HG03097 (cell line): ENCODE results near the gene RABGGTA.
A peak's percentile ranks its signal among the peaks of the same experiment; 100 is the strongest.

Experiments used
- ATAC-seq: cut with Tn5 transposase; IDR thresholded peaks from one replicate; pipeline ENCODE4 v1.9.1; 2021; ENCODE audit not compliant: unreplicated experiment, low FRiP score

Gene RABGGTA

GRCh38 chr14:24271134-24271833, at the start of gene RABGGTA:
Gene RABGGTA, minus strand, starts transcription at chr14:24271597. Its CDS starts 482 bp downstream, at chr14:24271115.
- peak; percentile 75 for ATAC-seq

DNA sequence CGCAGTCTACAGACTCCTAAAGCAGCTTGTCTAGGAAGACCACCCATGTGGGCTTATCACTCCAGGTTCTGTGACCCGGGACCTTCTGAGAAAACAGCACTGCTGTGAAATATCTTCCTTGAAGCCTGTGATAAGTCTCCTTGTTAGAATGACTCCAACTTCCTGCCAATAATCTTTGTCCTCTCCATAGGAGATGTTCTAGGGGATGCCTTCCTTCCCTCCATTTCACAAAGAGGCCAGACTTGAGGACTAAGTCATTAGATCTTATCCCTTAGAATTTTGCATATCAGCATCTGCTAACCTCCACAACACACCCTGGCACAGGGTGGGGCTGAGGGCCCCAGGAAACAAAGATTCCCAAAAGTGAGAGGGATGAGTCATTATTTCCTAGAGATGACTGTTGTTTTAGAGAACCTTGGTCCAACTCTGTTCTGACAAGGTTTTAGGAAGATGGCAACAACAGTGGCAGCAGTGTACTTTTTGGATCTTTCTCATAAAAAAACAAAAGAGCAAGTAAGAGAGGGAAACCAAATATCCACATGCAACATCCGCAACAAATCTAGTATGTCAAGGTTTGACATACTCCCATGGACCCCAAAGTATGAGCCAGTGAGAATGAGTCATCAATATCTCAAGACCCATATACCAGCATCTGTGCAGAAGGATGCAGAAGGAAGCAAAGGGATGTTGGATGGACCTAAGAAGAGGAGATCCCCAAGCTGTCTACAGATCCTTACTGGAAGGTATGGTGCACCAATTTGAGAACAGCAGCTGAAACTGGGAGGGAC, 45.9 kb upstream of the RABGGTA start:
- no peak for ATAC-seq

DNA sequence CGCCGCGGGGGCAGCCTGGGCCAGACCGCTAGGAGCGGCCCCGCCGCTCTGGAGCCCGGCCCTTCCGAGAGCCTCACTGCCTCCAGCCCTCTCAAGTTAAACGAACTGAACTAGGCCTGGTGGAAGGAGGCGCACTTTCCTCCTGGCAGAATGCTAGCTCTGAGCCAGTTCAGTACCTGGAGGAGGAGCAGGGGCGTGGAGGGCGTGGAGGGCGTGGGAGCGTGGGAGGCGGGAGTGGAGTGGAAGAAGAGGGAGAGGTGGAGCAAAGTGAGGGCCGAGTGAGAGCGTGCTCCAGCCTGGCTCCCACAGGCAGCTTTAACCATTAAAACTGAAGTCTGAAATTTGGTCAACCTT, 45.2 kb upstream of the RABGGTA start:
- ATAC-seq = no peak

DNA sequence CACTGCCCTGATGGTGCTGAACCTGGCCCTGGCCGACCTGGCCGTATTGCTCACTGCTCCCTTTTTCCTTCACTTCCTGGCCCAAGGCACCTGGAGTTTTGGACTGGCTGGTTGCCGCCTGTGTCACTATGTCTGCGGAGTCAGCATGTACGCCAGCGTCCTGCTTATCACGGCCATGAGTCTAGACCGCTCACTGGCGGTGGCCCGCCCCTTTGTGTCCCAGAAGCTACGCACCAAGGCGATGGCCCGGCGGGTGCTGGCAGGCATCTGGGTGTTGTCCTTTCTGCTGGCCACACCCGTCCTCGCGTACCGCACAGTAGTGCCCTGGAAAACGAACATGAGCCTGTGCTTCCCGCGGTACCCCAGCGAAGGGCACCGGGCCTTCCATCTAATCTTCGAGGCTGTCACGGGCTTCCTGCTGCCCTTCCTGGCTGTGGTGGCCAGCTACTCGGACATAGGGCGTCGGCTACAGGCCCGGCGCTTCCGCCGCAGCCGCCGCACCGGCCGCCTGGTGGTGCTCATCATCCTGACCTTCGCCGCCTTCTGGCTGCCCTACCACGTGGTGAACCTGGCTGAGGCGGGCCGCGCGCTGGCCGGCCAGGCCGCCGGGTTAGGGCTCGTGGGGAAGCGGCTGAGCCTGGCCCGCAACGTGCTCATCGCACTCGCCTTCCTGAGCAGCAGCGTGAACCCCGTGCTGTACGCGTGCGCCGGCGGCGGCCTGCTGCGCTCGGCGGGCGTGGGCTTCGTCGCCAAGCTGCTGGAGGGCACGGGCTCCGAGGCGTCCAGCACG, 44.6 kb upstream of the RABGGTA start:
- ATAC-seq = no peak

DNA sequence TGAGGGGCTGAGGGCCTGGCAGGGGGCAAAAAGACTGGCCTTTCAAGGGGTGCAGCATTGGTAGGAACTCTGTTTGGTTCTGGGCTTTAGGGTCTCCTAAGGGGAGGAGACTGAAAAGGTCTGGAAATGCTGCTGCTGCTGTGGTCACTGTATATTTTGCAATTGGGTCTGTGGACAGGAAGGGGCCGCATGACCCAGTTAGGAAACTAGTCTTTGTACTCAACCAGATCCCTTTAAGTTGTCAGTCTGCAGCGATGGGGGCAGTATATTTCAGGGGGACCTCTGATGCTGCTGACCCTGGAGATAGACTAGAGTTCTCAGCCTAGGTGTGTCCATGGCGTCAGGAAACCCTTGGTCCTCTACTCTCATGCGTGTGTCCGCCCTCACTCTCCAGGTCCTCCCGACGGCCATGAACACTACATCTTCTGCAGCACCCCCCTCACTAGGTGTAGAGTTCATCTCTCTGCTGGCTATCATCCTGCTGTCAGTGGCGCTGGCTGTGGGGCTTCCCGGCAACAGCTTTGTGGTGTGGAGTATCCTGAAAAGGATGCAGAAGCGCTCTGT, 43.9 kb upstream of the RABGGTA start:
- no peak for ATAC-seq

GRCh38 chr14:24314377-24315193, 43.2 kb upstream of the RABGGTA start:
- ATAC-seq = no peak

GRCh38 chr14:24313913-24314312, 42.5 kb upstream of the RABGGTA start:
- no peak for ATAC-seq

GRCh38 chr14:24312736-24313507, 41.5 kb upstream of the RABGGTA start:
- ATAC-seq = no peak

DNA sequence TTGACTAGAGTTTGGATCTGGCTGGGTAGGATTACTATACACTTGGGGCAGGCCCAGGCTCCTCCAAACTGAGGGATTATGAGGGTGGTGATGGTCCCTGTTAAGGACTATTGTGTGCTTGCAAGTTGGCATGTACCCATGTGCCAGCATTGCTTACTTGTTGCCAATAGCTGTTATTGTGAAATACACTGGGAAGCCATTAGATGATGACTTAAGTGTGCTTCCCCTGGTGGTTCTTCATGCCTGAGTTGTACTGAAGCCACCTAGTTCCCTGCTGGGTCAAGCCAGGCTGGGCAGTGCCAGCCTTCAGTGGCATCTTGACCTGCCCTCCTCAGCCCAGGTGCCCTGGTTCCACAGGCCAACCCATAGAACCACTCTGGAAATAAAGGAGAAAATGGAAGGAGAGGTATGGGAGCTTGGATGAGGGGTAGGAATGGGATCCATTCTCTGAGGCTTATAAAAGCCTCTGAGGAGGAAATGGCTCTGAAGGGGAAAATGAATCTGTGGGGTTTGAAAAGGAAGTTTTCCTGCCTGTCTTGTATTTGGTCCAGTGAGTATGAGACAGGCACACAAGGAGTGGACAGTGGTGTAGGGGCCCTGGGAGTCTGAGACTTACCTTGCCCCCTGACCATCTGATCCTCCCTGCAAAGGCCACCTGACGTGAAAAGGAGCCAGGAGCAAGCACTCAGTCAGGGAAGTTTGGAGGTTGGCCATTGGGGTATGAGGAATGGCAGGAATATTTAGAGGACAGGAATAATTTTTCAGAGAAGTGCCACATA, 40.6 kb upstream of the RABGGTA start:
- no peak for ATAC-seq

DNA sequence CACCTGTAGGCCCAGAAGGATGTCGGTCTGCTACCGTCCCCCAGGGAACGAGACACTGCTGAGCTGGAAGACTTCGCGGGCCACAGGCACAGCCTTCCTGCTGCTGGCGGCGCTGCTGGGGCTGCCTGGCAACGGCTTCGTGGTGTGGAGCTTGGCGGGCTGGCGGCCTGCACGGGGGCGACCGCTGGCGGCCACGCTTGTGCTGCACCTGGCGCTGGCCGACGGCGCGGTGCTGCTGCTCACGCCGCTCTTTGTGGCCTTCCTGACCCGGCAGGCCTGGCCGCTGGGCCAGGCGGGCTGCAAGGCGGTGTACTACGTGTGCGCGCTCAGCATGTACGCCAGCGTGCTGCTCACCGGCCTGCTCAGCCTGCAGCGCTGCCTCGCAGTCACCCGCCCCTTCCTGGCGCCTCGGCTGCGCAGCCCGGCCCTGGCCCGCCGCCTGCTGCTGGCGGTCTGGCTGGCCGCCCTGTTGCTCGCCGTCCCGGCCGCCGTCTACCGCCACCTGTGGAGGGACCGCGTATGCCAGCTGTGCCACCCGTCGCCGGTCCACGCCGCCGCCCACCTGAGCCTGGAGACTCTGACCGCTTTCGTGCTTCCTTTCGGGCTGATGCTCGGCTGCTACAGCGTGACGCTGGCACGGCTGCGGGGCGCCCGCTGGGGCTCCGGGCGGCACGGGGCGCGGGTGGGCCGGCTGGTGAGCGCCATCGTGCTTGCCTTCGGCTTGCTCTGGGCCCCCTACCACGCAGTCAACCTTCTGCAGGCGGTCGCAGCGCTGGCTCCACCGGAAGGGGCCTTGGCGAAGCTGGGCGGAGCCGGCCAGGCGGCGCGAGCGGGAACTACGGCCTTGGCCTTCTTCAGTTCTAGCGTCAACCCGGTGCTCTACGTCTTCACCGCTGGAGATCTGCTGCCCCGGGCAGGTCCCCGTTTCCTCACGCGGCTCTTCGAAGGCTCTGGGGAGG, 39.5 kb upstream of the RABGGTA start, which contains the start of gene LTB4R:
TSS of gene LTB4R (plus strand) at position 857 of the 959 bp plus-strand sequence. CDS start 4,150 bp downstream, outside the sequence.
- peak; percentile 51 for ATAC-seq

DNA sequence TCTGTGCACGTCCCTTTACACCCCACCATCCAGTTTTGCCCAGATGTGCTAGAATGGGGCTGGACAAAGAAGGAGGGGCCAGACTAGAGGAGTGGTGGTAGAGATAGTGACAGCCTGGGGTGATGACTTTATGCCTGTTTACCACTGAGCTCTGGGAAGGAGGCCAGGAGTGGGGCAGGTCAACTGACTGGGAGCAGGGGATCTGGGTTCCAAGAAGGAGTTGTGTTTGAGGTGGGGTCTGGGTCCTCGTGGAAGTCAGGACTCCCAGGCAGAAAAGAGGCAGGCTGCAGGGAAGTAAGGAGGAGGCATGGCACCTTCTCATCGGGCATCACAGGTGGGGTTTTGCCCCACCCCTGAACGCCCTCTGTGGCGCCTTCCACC, 38.9 kb upstream of the RABGGTA start:
- no peak for ATAC-seq

DNA sequence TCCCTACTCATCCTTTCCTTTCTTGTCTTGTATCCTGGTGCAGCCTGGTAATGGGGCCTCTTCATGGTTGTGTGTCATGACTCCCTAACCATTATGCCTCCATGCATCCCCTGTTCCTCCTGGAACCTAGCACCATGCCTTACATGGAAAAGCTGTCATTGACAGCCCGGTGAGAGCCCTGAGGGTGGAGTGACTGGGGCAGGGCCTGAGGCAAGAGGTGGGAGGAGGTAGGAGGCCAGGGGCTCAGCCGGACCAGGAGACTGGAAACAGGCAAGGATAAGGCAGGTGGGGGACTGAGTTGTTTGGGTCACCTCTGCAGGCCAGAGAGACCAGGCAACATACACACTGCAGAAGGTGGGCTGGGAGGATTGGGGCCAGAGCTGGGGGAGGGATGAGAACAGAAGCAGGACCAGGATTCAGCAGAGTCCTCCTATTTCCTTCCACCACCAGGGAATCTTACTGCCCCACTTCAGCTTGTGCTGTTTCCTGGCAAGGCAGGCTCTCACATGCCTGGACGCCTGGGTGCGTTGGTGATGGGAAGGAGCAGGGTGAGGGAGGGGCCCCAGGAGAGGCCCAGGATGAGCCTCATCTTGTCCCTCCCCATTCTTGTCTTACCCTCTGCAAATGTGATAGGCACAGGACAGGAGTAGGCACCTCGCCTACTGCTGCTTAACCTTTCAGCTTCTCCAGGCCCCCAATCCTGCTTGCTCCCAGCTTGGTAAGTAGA, 38.3 kb upstream of the RABGGTA start, which contains the start of gene LTB4R2:
TSS of gene LTB4R2 (plus strand) at position 603 of the 727 bp plus-strand sequence. CDS start 525 bp downstream, outside the sequence.
- no peak for ATAC-seq

DNA sequence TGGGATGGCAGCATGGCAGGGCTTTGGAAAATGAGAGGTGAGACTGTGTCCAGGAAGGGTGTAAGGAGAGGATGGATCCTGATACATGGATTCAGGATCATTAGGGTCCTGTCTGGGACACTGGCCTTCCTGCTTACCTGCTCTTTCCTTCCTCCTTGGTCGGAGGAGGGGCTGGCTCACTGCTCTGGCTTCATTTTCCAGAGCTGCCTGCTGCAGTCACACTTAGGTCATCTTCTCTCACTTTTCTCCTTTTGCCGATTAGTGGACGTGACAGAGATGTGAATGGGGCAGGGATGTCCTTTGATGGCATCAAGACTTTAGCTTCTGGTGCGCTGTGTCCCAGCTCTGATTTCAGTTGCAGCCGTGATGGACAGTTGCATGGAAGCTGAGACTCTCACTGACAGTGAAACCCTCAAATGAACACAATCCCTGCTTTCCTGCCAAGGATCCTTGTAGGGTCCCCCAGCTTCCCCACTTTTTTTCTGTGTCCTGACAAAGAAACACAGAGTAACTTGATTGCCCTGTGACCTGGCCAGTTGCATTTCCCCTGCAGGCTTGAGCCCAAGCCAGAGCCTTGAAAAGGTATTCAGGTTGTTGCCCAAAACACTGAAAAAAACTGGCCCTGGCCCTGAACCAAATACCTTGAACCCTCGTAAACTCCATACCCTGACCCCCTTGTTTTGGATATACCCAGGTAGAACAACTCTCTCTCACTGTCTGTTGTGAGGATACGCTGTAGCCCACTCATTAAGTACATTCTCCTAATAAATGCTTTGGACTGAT, 37.1 kb upstream of the RABGGTA start:
- no peak for ATAC-seq

- no peak for ATAC-seq
Measured at GRCh38 chr14:24307575-24308341, 36.4 kb upstream of the RABGGTA start, which contains the start of gene CIDEB. Gene CIDEB, minus strand, starts transcription at chr14:24307977. Its CDS starts 119 bp downstream, at chr14:24307858.

DNA sequence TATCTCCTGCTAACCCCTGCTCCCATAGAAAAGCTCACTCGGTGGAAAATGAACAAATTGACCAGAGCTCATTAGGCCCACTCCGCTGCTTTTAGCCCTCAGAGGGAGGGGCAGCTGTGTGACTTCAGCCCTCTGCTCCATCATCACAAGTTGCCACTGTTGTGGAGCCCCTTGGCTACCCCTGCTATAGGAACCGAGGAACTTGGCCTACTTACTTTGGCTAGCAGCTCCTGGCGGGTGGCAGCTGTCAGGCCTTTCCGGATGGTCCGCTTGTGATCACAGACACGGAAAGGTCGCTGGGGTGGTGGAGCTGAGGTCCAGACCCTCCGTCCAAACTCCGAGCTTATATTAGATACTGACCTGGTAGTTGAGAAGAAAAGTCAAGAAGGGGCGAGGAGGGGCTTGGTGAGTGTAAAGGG, 35.8 kb upstream of the RABGGTA start:
- no peak for ATAC-seq
